Gastrocnemius medialis (tissue), 4 donors: ENCODE data around the gene KCNAB2.

Experiments
- POLR2A ChIP-seq, 2 donors: fragments of 450-650 bp; IDR thresholded peaks; one replicate each; pipeline ENCODE4 v1.6.1; 2017; ENCODE audit warnings: antibody characterized with exemption in 2 of 2, mild to moderate bottlenecking in 2 of 2, moderate library complexity in 2 of 2
- TF ChIP-seq, protein P1 (sequence below), 5 experiments: fragments of 450-650 bp in 3 of 5; fragments of 200-600 bp in 2 of 5; sonication (generic) in 2 of 5; IDR thresholded peaks in 4 of 5; conservative IDR thresholded peaks in 1 of 5; 1 replicate in 4 of 5; 2 replicates in 1 of 5; pipeline ENCODE4 v1.5.1; 2016 to 2019; ENCODE audit warnings: antibody characterized with exemption in 5 of 5, mild to moderate bottlenecking in 3 of 5, moderate library complexity in 3 of 5

- TF ChIP-seq, protein P1, sequence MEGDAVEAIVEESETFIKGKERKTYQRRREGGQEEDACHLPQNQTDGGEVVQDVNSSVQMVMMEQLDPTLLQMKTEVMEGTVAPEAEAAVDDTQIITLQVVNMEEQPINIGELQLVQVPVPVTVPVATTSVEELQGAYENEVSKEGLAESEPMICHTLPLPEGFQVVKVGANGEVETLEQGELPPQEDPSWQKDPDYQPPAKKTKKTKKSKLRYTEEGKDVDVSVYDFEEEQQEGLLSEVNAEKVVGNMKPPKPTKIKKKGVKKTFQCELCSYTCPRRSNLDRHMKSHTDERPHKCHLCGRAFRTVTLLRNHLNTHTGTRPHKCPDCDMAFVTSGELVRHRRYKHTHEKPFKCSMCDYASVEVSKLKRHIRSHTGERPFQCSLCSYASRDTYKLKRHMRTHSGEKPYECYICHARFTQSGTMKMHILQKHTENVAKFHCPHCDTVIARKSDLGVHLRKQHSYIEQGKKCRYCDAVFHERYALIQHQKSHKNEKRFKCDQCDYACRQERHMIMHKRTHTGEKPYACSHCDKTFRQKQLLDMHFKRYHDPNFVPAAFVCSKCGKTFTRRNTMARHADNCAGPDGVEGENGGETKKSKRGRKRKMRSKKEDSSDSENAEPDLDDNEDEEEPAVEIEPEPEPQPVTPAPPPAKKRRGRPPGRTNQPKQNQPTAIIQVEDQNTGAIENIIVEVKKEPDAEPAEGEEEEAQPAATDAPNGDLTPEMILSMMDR (IDR thresholded peaks at IDR 0.05 in 4 of 5, conservative IDR thresholded peaks at IDR 0.05 in 1 of 5) = no peak
- TF ChIP-seq POLR2A (IDR thresholded peaks at IDR 0.05) = no peak
Observed at GRCh38 chr1:6035303-6035702, 10.4 kb upstream of the KCNAB2 start.
